Osteocyte (in vitro differentiated cells): ENCODE measurements around the gene ETS1. TPM values are rescaled to one million over a fixed set of nuclear protein-coding genes. Genes with fewer than 3 reads are reported as not detected.
A peak's percentile ranks its signal among the peaks of the same experiment; 100 is the strongest.

Experiments used
- DNase-seq: peaks from one replicate; pipeline ENCODE4 v3.0.0; 2021; ENCODE audit warnings: mixed read lengths; ENCODE audit not compliant: unreplicated experiment; ENCODE audit errors: extremely low spot score
- H3K27ac Mint-ChIP-seq: one replicate; pipeline ENCODE4 v1.8.0; 2021; ENCODE audit warnings: mild to moderate bottlenecking, mixed read lengths; ENCODE audit not compliant: unreplicated experiment
- H3K27me3 Mint-ChIP-seq: one replicate; pipeline ENCODE4 v1.8.0; 2021; ENCODE audit warnings: mixed read lengths; ENCODE audit not compliant: unreplicated experiment
- H3K36me3 Mint-ChIP-seq: one replicate; pipeline ENCODE4 v1.8.0; 2021; ENCODE audit warnings: mixed read lengths; ENCODE audit not compliant: unreplicated experiment
- H3K4me1 Mint-ChIP-seq: one replicate; pipeline ENCODE4 v1.8.0; 2021; ENCODE audit warnings: mixed read lengths; ENCODE audit not compliant: unreplicated experiment
- H3K4me3 Mint-ChIP-seq: one replicate; pipeline ENCODE4 v1.8.0; 2021; ENCODE audit warnings: mild to moderate bottlenecking, moderate library complexity, mixed read lengths; ENCODE audit not compliant: unreplicated experiment
- H3K9me3 Mint-ChIP-seq: one replicate; pipeline ENCODE4 v1.8.0; 2021; ENCODE audit warnings: mixed read lengths; ENCODE audit not compliant: unreplicated experiment
- CTCF ChIP-seq: fragments of 200-600 bp; sonication (generic); IDR thresholded peaks from 2 replicates; pipeline ENCODE4 v1.5.0; 2021; ENCODE audit warnings: antibody characterized with exemption, mild to moderate bottlenecking, moderate library complexity
- total RNA-seq: library from RNA; stranded (reverse); gene quantifications from 2 replicates; pipeline ENCODE4 v1.2.1, GENCODE V29; 2021

The ETS1 gene
- total RNA-seq, 1 donor from 2014 or later, result 77.9 TPM

DNA sequence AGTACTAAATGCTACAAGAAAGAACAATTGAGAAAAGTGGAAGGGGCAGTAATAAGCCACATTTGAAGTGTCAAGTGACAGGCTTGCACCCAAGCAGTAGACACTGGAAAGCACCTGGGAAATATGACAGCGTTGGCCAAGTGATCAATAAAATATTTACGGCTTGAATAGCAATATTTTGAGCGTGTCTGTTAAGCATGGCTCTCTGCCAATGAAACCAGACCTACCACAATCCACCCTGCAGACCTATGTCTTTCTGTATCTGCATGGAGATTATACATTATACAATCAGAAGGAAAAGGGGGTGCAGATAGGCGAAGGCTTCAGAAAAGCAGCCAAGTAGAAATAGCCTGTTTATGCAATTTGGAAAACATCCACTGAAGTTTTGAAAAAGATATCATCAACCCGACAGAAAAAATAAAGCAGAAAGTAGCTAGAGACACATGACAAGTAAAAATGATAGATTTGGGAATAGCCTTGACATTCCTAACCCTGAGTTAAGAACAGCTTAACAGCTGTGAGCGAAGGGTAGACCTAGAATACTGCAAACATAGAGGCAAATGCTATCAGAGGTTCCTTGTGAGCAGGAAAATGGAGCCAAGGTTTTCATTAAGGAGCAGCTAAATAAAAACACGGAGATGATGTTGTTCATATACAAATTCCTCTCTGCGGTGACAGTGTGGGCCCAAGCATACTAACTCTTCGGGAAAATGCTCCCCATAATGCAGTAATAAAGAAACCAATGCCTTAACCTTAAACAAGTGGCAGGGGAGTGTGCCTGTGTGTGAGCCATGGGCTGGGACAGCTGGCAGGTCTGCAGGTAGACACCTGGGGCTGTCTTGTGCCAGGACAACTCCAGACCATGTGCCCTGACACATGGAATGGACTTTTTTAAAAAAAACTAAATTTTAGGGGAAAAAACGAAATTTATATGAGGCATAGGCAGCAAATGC is 71.3 kb downstream of the ETS1 start:
- H3K27ac Mint-ChIP-seq, result peak overlapping the region; percentile 85
- no peak for DNase-seq
- no peaks in the 10 kb centered on the region for H3K9me3 Mint-ChIP-seq
- H3K4me3 Mint-ChIP-seq, result no peak overlapping the region
- H3K4me1 Mint-ChIP-seq, result peaks cover 84% of the 10 kb centered on the region
- no peaks in the 10 kb centered on the region for H3K27me3 Mint-ChIP-seq
- peaks cover 13% of the 10 kb centered on the region for H3K36me3 Mint-ChIP-seq
- no peak for TF ChIP-seq CTCF

- no peak overlapping the region for H3K4me3 Mint-ChIP-seq
- no peak for DNase-seq
- no peak for TF ChIP-seq CTCF
- H3K36me3 Mint-ChIP-seq, result peaks cover 13% of the 10 kb centered on the region
- no peak overlapping the region for H3K27ac Mint-ChIP-seq
- no peaks in the 10 kb centered on the region for H3K27me3 Mint-ChIP-seq
- H3K9me3 Mint-ChIP-seq, result no peaks in the 10 kb centered on the region
- peaks cover 86% of the 10 kb centered on the region for H3K4me1 Mint-ChIP-seq
Measured at GRCh38 chr11:128515086-128515485, 72.3 kb downstream of the ETS1 start.

DNA sequence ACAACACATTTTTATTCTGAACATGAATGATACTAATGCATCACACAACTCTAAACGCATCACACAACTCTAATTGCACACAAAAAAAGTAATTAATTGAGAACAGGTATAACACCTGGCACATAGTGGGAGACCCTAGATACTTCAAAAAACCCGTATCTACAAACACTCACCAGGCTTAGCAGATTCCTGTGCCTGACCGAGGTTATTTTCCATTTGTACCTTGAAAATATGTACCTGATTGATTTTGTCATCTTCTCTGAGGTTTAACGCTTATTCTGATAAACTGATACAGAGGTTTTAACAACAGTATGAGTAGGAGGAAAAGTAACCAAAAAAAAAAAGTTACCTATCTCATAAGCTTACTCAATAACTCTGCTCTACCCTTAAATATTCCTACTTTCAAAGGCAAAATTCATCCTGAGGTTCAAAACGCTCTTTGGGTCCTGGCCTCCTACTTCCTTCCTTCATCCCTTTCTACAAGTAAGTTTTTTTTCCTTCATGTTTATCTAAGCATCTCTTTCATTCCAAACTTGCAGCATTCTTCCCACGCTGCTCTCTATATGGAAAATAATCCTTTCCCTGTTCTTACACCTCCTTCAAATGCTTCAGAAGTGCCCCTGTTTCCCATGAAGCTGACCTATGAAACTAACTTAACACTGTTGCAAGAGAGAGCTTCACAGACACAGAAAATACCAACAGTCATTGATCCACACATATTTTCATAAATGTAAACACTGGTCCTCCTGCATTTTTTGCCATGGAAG is 73.3 kb downstream of the ETS1 start:
- Mint-ChIP-seq H3K27me3 (no peaks in the 10 kb centered on the region), H3K36me3 (peaks cover 13% of the 10 kb centered on the region), H3K4me1 (peaks cover 87% of the 10 kb centered on the region), H3K4me3 (peak overlapping the region; percentile 8), H3K27ac (peak overlapping the region; percentile 57), H3K9me3 (no peaks in the 10 kb centered on the region)
- no peak for TF ChIP-seq CTCF
- DNase-seq, result no peak

GRCh38 chr11:128512474-128512996 is 74.8 kb downstream of the ETS1 start:
- H3K4me1 Mint-ChIP-seq, result peaks cover 87% of the 10 kb centered on the region

More at GRCh38 chr11:128512474-128512996, 74.8 kb downstream of the ETS1 start:
- no peak for TF ChIP-seq CTCF
- Mint-ChIP-seq H3K27ac (no peak overlapping the region), H3K9me3 (no peaks in the 10 kb centered on the region), H3K4me3 (no peak overlapping the region), H3K27me3 (no peaks in the 10 kb centered on the region), H3K36me3 (peaks cover 13% of the 10 kb centered on the region)
- no peak for DNase-seq
